NCI-H460 (cell line): Measurements from ENCODE around the gene DHX34. TPM values are rescaled to one million over a fixed set of nuclear protein-coding genes. Genes with fewer than 3 reads are reported as not detected.

Experiments used
- DNase-seq: peaks from one replicate; pipeline ENCODE4 v3.0.0-alpha.2; 2016; ENCODE audit warnings: low read depth; ENCODE audit errors: extremely low read depth
- total RNA-seq: library from RNA; depleted of rRNA; stranded (reverse); fragments of >200 nt; shearing (Covaris generic); gene quantifications from 2 replicates; pipeline ENCODE4 v1.2.3, GENCODE V29; 2014

DHX34 gene
- total RNA-seq, 1 experiment from 2014 or later, result 18.0 TPM

DNA sequence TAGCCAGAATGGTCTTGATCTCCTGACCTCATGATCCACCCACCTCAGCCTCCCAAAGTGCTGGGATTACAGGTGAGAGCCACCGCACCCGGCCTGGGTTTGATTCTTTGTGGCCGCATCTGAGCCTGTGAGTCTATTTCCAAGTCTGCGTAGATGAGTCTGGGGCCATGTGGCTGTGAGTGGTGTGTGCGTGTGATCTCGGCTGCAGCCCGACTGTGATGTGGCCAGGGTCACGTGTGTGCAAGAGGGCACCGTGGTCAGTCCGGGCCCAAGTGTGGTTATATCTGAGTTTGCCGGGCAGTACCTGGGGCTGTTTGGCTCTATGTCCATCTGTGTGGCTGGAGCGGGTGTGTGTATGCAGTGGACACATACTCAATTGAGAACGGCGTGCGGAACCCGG, 64.8 kb downstream of the DHX34 start:
- no peak for DNase-seq

DNA sequence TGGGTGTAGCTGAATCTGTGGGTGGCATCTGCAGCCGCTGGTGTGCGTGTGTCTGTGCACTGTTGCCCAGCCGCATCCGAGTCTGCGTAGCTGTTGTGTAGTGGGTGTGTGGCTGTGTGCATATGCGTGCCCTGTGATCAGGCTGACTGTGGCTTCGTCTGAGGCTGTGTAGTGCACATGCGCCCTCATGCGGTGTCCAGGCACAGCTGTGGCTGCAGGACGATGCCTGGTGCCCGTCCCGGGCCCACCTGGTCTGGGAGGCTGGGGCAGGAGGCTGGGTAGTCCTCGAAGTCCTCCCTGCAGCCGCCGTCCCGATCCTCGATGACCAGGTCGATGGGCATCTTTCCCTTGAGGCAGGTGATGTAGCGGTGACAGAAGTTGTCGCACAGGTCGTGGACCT, 65.4 kb downstream of the DHX34 start:
- DNase-seq, result peak; percentile 57

- no peak for DNase-seq
Observed at GRCh38 chr19:47415953-47416642, 67.0 kb downstream of the DHX34 start.

- no peak for DNase-seq
Observed at GRCh38 chr19:47416643-47416985, 67.5 kb downstream of the DHX34 start.

DNA sequence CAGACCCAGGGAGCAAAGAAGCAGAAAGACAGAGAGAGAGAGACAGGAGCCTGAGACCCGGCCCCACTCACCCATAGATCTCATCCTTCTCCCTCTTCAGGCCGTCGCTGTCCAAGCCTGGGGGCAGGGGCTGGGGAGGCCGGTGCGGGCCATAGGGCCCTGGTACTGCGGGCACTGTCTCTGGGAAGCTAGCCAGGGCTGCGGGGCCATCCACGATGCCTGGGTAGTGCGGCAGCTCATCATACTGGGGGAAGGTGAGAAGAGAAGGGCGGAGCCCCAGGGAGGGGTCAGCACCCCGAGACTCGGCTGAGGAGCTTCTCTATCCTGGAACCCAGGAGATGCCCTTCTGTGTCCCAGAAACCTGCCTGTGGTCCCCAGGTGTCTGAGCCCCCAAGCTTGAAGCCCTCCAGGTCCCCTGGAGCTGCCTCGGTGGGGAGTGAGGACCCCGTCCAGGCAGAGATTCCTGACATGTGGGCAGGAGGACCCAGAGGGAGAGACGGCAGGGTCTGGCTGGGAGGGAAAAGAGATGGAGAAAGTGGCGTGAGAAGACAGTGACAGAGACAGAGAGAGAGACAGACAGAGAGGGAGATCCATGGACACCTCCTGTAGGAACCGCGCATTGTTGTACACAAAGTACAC, 68.1 kb downstream of the DHX34 start:
- no peak for DNase-seq

- DNase-seq, result no peak
Observed at GRCh38 chr19:47417746-47418691, 68.9 kb downstream of the DHX34 start.

- no peak for DNase-seq
Observed at GRCh38 chr19:47418692-47419029, 69.5 kb downstream of the DHX34 start.

DNA sequence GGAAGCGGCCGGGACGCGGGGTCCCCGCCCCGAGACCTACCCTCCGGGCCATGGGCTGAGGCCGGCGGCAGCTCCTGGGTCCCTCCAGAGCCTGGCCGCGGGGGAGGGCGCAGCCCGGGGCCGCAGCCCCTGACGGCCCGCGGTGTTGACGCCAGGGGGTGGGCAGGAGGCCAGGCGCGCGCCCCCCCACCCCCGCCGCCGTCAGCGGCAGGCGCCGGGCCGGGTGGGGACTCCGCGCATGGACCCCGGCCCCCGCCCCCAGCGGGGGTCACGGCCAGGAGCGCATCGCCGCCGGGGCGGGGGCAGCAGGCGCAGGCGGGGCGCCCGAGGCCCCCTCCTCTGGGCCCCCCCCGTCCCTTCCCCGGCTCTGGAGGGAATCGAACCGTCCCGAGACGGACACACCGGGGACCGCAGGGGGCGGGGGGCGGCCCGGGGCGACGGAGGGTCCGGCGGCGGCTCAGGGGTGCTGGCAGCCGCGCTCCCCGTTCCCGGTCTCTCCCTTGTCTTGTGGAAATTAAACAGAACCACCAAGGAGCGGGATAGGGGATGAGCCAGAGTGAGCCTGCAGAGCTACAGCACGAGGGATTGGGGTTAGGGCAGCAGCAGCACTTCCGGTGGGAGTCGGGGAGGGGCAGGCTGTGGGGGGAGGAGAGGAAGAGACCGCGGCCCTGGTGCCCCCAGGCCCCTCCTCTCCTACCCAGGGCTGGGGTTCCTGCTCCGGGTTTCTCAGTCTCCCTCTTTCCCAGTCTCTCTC, 70.1 kb downstream of the DHX34 start, which contains the start of gene MEIS3:
Gene MEIS3, minus strand, starts transcription at position 498 of the 754 bp plus-strand sequence. Its CDS starts 446 bp downstream, at position 52.
- DNase-seq, result no peak

GRCh38 chr19:47419789-47420188, 70.7 kb downstream of the DHX34 start:
- DNase-seq, result no peak

GRCh38 chr19:47421244-47421786, 72.2 kb downstream of the DHX34 start:
- no peak for DNase-seq

DNA sequence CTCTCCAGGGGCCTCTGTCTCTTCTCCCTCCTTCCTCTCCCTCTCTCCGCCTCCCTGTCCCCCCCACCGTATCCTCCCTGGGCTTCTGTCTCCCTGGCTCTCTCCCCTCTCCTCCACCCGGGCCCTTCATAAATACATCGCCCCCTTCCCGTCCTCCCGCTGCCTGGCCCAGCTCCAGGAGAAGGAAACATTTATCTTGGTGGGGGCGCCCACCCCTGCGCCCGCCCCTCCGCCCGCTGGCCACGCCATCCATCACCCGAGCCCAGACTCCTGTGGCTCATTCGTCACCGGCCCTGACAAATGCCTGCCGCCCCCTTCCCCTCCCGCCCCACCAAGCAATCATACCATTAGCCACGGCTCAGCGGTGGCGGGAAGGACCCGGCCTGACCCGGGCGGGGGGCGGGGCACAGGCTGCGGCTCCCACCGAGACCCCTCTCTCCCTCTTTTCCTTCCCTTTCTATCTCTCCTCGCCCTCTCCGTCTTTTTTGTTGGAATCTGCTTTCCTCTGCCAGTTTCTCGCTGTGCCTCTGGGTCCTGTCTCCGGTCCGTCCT, 72.8 kb downstream of the DHX34 start:
- DNase-seq, result no peak

GRCh38 chr19:47422417-47423163, 73.5 kb downstream of the DHX34 start:
- DNase-seq, result no peak

DNA sequence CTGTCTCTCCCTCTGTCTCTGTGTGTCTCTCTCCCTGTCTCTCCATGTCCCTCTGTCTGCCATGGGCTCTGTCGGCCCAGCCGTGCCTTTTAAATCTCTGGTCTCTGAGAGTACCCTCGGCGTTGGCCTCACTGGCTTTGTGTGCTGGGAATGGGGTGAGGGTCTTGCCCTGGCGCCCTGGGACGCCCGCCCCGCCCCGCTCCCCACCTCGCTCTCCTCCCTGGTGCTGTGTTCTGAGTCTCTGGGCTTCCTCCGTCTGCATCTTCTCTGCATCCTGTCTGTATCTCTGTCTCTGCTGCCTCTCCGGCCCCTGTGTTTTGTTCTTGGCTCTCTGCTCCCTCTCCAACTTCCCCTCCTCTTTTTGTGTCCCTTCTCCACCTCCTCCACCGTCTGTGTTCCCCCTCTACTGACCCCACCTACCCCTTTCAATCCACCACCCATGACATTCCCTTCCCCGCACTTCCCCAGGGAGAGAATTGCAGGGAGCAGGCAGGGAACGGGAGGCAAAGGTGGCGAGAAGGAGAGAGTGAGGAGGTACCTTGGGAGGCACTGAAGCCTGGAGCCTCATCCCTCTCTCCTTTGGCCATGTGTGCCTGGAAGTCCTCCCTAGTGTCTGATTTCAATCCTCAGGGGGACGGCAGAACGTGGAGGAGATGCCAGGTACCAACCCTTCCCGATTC, 74.2 kb downstream of the DHX34 start:
- DNase-seq, result no peak

- peak; percentile 50 for DNase-seq
Observed at GRCh38 chr19:47427241-47428176, 78.4 kb downstream of the DHX34 start.

DNA sequence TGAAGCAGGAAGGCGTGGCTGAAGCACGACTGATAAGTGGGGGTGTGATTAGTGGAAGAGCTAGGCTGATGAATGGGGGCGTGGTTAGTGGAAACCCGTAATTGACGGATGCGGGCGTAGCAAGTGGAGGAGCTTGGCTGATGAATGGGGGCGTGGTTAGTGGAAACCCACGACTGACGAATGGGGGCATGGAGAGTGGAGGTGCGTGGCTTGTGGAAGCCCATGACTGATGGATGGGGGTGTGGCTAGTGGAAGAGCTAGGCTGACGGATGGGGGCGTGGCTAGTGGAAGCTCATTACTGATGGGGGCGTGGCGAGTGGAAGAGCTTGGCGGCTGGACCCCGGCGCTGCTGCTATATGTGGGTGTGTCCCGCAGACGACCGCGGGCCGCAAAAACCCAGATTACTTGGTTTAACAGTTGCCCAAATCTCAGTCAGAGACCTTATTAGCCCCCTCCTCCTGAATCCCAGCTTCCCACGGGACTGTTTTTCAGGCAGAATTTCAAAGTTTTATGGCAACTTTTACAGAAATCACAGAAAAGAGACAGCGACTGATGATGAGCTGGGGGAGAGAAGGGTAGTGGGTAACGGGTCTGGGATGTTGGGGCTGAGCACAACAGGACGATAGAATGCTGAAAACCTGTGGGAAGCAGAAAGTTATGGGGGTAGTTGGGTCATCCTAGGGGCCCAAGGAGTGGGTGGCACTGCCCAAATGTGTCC, 79.2 kb downstream of the DHX34 start:
- DNase-seq, result peak; percentile 82

GRCh38 chr19:47429140-47429793, 80.2 kb downstream of the DHX34 start:
- DNase-seq, result no peak
